WTC11 (cell line): Measurements from ENCODE around the gene PITX1. TPM values are rescaled to one million over a fixed set of nuclear protein-coding genes. Genes with fewer than 3 reads are reported as not detected.
"Not testable (repeated sequence)": the region's sequence is repeated elsewhere in the genome, so short reads cannot be mapped to it uniquely, and the experiment has no call there.

Experiments used
- ATAC-seq: fragments of 200-7000 bp; cut with Tn5 transposase; 2 replicates; pipeline ENCODE4 v1.10.0; 2021; ENCODE audit warnings: mild to moderate bottlenecking, moderate library complexity
- CTCF ChIA-PET: fragments of 300-600 bp; sonication (Branson Sonifier 250); formaldehyde crosslinking; loops from one replicate; lab custom pipeline; 2021; ENCODE audit warnings: antibody characterized with exemption; lab: Charles Lee
- POLR2A ChIA-PET: fragments of 350-600 bp; sonication (Branson Sonifier 250); formaldehyde crosslinking; loops from one replicate; lab custom pipeline; 2021; ENCODE audit warnings: antibody characterized with exemption; lab: Charles Lee
- DNase-seq: peaks from one replicate; pipeline ENCODE4 v3.0.0; 2021; ENCODE audit warnings: low spot score
- H3K27ac Mint-ChIP-seq: 2 replicates; pipeline ENCODE4 v1.8.0; 2021; ENCODE audit warnings: mixed read lengths
- H3K27me3 Mint-ChIP-seq: 2 replicates; pipeline ENCODE4 v1.8.0; 2021; ENCODE audit warnings: low read depth, mild to moderate bottlenecking, moderate library complexity, mixed read lengths
- H3K36me3 Mint-ChIP-seq: 2 replicates; pipeline ENCODE4 v1.8.0; 2021; ENCODE audit warnings: mixed read lengths
- H3K4me1 Mint-ChIP-seq: 2 replicates; pipeline ENCODE4 v1.8.0; 2022; ENCODE audit warnings: mixed read lengths
- H3K4me3 Mint-ChIP-seq: 2 replicates; pipeline ENCODE4 v1.8.0; 2021; ENCODE audit warnings: mild to moderate bottlenecking, moderate library complexity, mixed read lengths
- H3K9me3 Mint-ChIP-seq: 2 replicates; pipeline ENCODE4 v1.8.0; 2021; ENCODE audit warnings: mixed read lengths
- AR ChIP-seq: fragments of 250-450 bp; sonication (Bioruptor Pico); IDR thresholded peaks from 2 replicates; pipeline ENCODE4 v1.9.0; 2021; ENCODE audit warnings: mild to moderate bottlenecking
- CTCF ChIP-seq: fragments of 200-600 bp; IDR thresholded peaks from 2 replicates; pipeline ENCODE4 v1.8.0; 2022; ENCODE audit warnings: antibody characterized with exemption
- ETV6 ChIP-seq: sonication (generic); formaldehyde crosslinking; IDR thresholded peaks from 2 replicates; pipeline ENCODE4 v1.8.1; 2022; ENCODE audit warnings: mild to moderate bottlenecking, missing genetic modification reagents
- GRHL2 ChIP-seq: fragments of 250-450 bp; sonication (Bioruptor Pico); IDR thresholded peaks from 2 replicates; pipeline ENCODE4 v1.8.0; 2022; ENCODE audit warnings: mild to moderate bottlenecking, moderate library complexity; ENCODE audit not compliant: insufficient replicate concordance, severe bottlenecking
- IRF2 ChIP-seq: sonication (generic); formaldehyde crosslinking; IDR thresholded peaks from 2 replicates; pipeline ENCODE4 v1.8.0; 2022; ENCODE audit warnings: low read depth, missing genetic modification reagents, borderline replicate concordance
- JAZF1 ChIP-seq: fragments of 250-450 bp; sonication (Bioruptor Pico); IDR thresholded peaks from 2 replicates; pipeline ENCODE4 v1.9.0; 2021; ENCODE audit warnings: moderate library complexity, mild to moderate bottlenecking, inconsistent platforms
- KAT7 ChIP-seq: sonication (generic); formaldehyde crosslinking; IDR thresholded peaks from 2 replicates; pipeline ENCODE4 v1.8.1; 2023; ENCODE audit warnings: missing genetic modification reagents, mild to moderate bottlenecking, borderline replicate concordance
- PRDM15 ChIP-seq: sonication (generic); formaldehyde crosslinking; IDR thresholded peaks from 2 replicates; pipeline ENCODE4 v1.8.0; 2022; ENCODE audit warnings: missing genetic modification reagents
- TEAD1 ChIP-seq: sonication (generic); formaldehyde crosslinking; IDR thresholded peaks from 2 replicates; pipeline ENCODE4 v1.8.0; 2022; ENCODE audit warnings: mild to moderate bottlenecking, missing genetic modification reagents
- USF1 ChIP-seq: sonication (generic); formaldehyde crosslinking; IDR thresholded peaks from 2 replicates; pipeline ENCODE4 v1.8.0; 2022; ENCODE audit warnings: mild to moderate bottlenecking, missing genetic modification reagents
- ZBTB21 ChIP-seq: sonication (generic); formaldehyde crosslinking; IDR thresholded peaks from 2 replicates; pipeline ENCODE4 v1.8.1; 2023; ENCODE audit warnings: mild to moderate bottlenecking, missing genetic modification reagents, borderline replicate concordance
- ZMAT4 ChIP-seq: fragments of 250-450 bp; sonication (Bioruptor Pico); IDR thresholded peaks from 2 replicates; pipeline ENCODE4 v1.9.0; 2021; ENCODE audit warnings: mild to moderate bottlenecking
- ZNF317 ChIP-seq: sonication (generic); formaldehyde crosslinking; IDR thresholded peaks from 2 replicates; pipeline ENCODE4 v1.8.1; 2023; ENCODE audit warnings: low read depth, mild to moderate bottlenecking, moderate library complexity, missing genetic modification reagents, borderline replicate concordance
- total RNA-seq: library from RNA; stranded (reverse); gene quantifications from 3 replicates; pipeline ENCODE4 v1.2.3, GENCODE V29; 2021

Gene PITX1
- total RNA-seq, 1 experiment from 2014 or later, result 0.13 TPM

GRCh38 chr5:134990183-134990582 is 43.8 kb downstream of the PITX1 start:
- H3K36me3 Mint-ChIP-seq, POLR2A ChIA-PET, CTCF ChIA-PET, H3K4me3 Mint-ChIP-seq, H3K27ac Mint-ChIP-seq, DNase-seq: not testable (repeated sequence)
- ATAC-seq, result peak; percentile 46; the same call in 1 of the 2 replicates
- TF ChIP-seq ETV6, result 0 out of 2 replicates have a peak, but pooled peaks have one; percentile 45
- H3K4me1 Mint-ChIP-seq, result peaks cover 21% of the 10 kb centered on the region
- H3K9me3 Mint-ChIP-seq, result peaks cover 11% of the 10 kb centered on the region
- H3K27me3 Mint-ChIP-seq, result peaks cover 11% of the 10 kb centered on the region

- Mint-ChIP-seq H3K4me1 (peaks cover 18% of the 10 kb centered on the region), H3K27ac (no peak overlapping the region), H3K9me3 (peaks cover 13% of the 10 kb centered on the region), H3K27me3 (peaks cover 11% of the 10 kb centered on the region), H3K36me3 (0 out of 2 replicates have a peak, but pooled peaks cover 8% of the 10 kb centered on the region), H3K4me3 (no peak overlapping the region)
- ATAC-seq, result no peak
- no peak for DNase-seq
- ChIA-PET POLR2A (no interaction called here), CTCF (interaction anchor here (1.7 kb wide), 1 partner anchor 84 kb away, joined by 4 read pairs; the partner anchor contains the start of gene PCBD2)
- TF ChIP-seq CTCF (no peak), ZBTB21 (no peak), USF1 (CRISPR knock-in tag) (no peak), KAT7 (no peak), JAZF1 (CRISPR knock-in tag) (no peak), IRF2 (no peak), PRDM15 (CRISPR knock-in tag) (no peak), ZMAT4 (CRISPR knock-in tag) (no peak), TEAD1 (no peak), AR (CRISPR knock-in tag) (no peak), GRHL2 (CRISPR knock-in tag) (no peak)
Measured at GRCh38 chr5:134989266-134989830, 44.7 kb downstream of the PITX1 start.

GRCh38 chr5:134982230-134982629 is 51.8 kb downstream of the PITX1 start:
- no peak for TF ChIP-seq ZBTB21
- TF ChIP-seq ZNF317 (CRISPR knock-in tag), result peak; percentile 93
- DNase-seq (no peak), ATAC-seq (no peak)
- H3K36me3 Mint-ChIP-seq, result peaks cover 41% of the 10 kb centered on the region
- no peak overlapping the region for H3K27ac Mint-ChIP-seq
- POLR2A ChIA-PET, result no interaction called here
- H3K4me3 Mint-ChIP-seq, result no peak overlapping the region
- H3K4me1 Mint-ChIP-seq, result no peaks in the 10 kb centered on the region
- H3K27me3 Mint-ChIP-seq, result peaks cover 14% of the 10 kb centered on the region
- H3K9me3 Mint-ChIP-seq, result peaks cover 61% of the 10 kb centered on the region
- CTCF ChIA-PET, result no interaction called here
